Lower leg skin (tissue), 4 donors: ENCODE results near the gene AXL. TPM values are rescaled to one million over a fixed set of nuclear protein-coding genes. Genes with fewer than 3 reads are reported as not detected.

Experiments
- DNase-seq, 2 donors: peaks; one replicate each; pipeline ENCODE4 v3.0.0-alpha.2; 2019; ENCODE audit warnings: low spot score in 2 of 2
- H3K4me3 ChIP-seq: fragments of 200-600 bp; sonication (generic); 2 replicates; pipeline ENCODE4 v1.5.1; 2017; ENCODE audit warnings: mild to moderate bottlenecking, low read depth; ENCODE audit not compliant: poor library complexity, severe bottlenecking
- CTCF ChIP-seq, 3 donors: fragments of 450-650 bp; IDR thresholded peaks; one replicate each; pipeline ENCODE4 v1.5.1; 2016; ENCODE audit warnings: antibody characterized with exemption in 3 of 3, mild to moderate bottlenecking in 3 of 3, moderate library complexity in 2 of 3
- POLR2A ChIP-seq, 2 donors: fragments of 450-650 bp; IDR thresholded peaks; one replicate each; pipeline ENCODE4 v1.6.1; 2016 to 2017; ENCODE audit warnings: antibody characterized with exemption in 2 of 2, mild to moderate bottlenecking in 1 of 2, moderate library complexity in 1 of 2
- WGBS, 2 donors: methylation state at CpG; one replicate each; pipeline ENCODE4 v1.1.5; 2018; 5-methylcytosine and 5-hydroxymethylcytosine counted together
- intact Hi-C: fragments of 100-400 bp; cut with DNase I; formaldehyde crosslinking; loops from one replicate; pipeline ENCODE4 v1.15.0; 2023; ENCODE audit warnings: low total_unique reads
- total RNA-seq, 4 donors: library from RNA; depleted of rRNA; stranded (reverse); fragments of >200 nt; gene quantifications; one replicate each; pipeline ENCODE4 v1.1.0, GENCODE V29; 2016

The AXL gene
- total RNA-seq, 4 donors from 2014 or later: 17.3 to 86.2 (median 56.7) TPM

GRCh38 chr19:41238244-41238643 lies 19.2 kb downstream of the AXL start:
- no peak overlapping the region for H3K4me3 ChIP-seq
- intact Hi-C loops: no loop called here
- 81 to 88% methylated on average over 10 of the region's 10 CpGs for WGBS, 2 donors
- no peak for TF ChIP-seq CTCF (IDR thresholded peaks at IDR 0.05)
- TF ChIP-seq POLR2A (IDR thresholded peaks at IDR 0.05): no peak
- DNase-seq: no peak

GRCh38 chr19:41239363-41239762 lies 20.3 kb downstream of the AXL start:
- intact Hi-C loops: no loop called here
- no peak for DNase-seq
- 29 to 49% methylated on average over 9 of the region's 9 CpGs for WGBS, 2 donors
- TF ChIP-seq CTCF (IDR thresholded peaks at IDR 0.05) (no peak), POLR2A (IDR thresholded peaks at IDR 0.05) (no peak)
- no peak overlapping the region for H3K4me3 ChIP-seq

GRCh38 chr19:41239961-41240574 lies 21.0 kb downstream of the AXL start:
- 80 to 89% methylated on average over 2 of the region's 2 CpGs for WGBS, 2 donors
- intact Hi-C loops: no loop called here
- no peak for TF ChIP-seq CTCF (IDR thresholded peaks at IDR 0.05)
- TF ChIP-seq POLR2A (IDR thresholded peaks at IDR 0.05): no peak
- H3K4me3 ChIP-seq: no peak overlapping the region
- no peak for DNase-seq

- DNase-seq: no peak
- TF ChIP-seq CTCF (IDR thresholded peaks at IDR 0.05) (no peak), POLR2A (IDR thresholded peaks at IDR 0.05) (no peak)
- 76 to 88% methylated on average over 5 of the region's 5 CpGs for WGBS, 2 donors
These were observed 22.8 kb downstream of the AXL start for GRCh38 chr19:41241859-41242258.

GRCh38 chr19:41244117-41244516 lies 25.1 kb downstream of the AXL start:
- intact Hi-C loops: no loop called here
- TF ChIP-seq CTCF (IDR thresholded peaks at IDR 0.05): no peak
- no peak for TF ChIP-seq POLR2A (IDR thresholded peaks at IDR 0.05)
- no peak for DNase-seq
- WGBS, 2 donors: 87 to 92% methylated on average over 4 of the region's 4 CpGs
- no peak overlapping the region for H3K4me3 ChIP-seq

More at GRCh38 chr19:41241859-41242258, 22.8 kb downstream of the AXL start:
- no peak overlapping the region for H3K4me3 ChIP-seq
- intact Hi-C loops: no loop called here

- intact Hi-C loops: no loop called here
- H3K4me3 ChIP-seq: no peak overlapping the region
- no peak for DNase-seq
- TF ChIP-seq POLR2A (IDR thresholded peaks at IDR 0.05): no peak
- no peak for TF ChIP-seq CTCF (IDR thresholded peaks at IDR 0.05)
- WGBS, 2 donors: 79 to 82% methylated on average over 3 of the region's 3 CpGs
These were observed 26.8 kb downstream of the AXL start for GRCh38 chr19:41245843-41246242.
